Subcutaneous adipose tissue (tissue), 4 donors: Measurements from ENCODE around the gene NUFIP2. TPM values are rescaled to one million over a fixed set of nuclear protein-coding genes. Genes with fewer than 3 reads are reported as not detected.

Experiments
- CTCF ChIP-seq: fragments of 450-650 bp; IDR thresholded peaks from one replicate; pipeline ENCODE4 v1.5.1; 2016; ENCODE audit warnings: low read depth, mild to moderate bottlenecking, control low read depth, antibody characterized with exemption, moderate library complexity
- total RNA-seq, 4 donors: library from RNA; depleted of rRNA; stranded (reverse); fragments of >200 nt; gene quantifications; one replicate each; pipeline ENCODE4 v1.1.0, GENCODE V29; 2016

The NUFIP2 gene
- total RNA-seq, 4 donors from 2014 or later, result 32.4 to 45.2 (median 39.4) TPM

- no peak for TF ChIP-seq CTCF
Measured at GRCh38 chr17:29292071-29292991, 1.6 kb downstream of the NUFIP2 start.

GRCh38 chr17:29291163-29291752, 2.7 kb downstream of the NUFIP2 start:
- TF ChIP-seq CTCF, result no peak

- no peak for TF ChIP-seq CTCF
Measured at GRCh38 chr17:29289852-29290251, 4.1 kb downstream of the NUFIP2 start.

GRCh38 chr17:29283961-29284360, 10.0 kb downstream of the NUFIP2 start:
- no peak for TF ChIP-seq CTCF

- no peak for TF ChIP-seq CTCF
Measured at GRCh38 chr17:29283496-29283895, 10.5 kb downstream of the NUFIP2 start.

- no peak for TF ChIP-seq CTCF
Measured at GRCh38 chr17:29279397-29280070, 14.4 kb downstream of the NUFIP2 start.

GRCh38 chr17:29278692-29279091, 15.3 kb downstream of the NUFIP2 start:
- no peak for TF ChIP-seq CTCF
